GM12878 (cell line): ENCODE data around the gene ARFGAP3. TPM values are rescaled to one million over a fixed set of nuclear protein-coding genes. Genes with fewer than 3 reads are reported as not detected.

Source experiments
- ATAC-seq: fragments of 200-7000 bp; cut with Tn5 transposase; 3 replicates; pipeline ENCODE4 v1.9.1; 2020; ENCODE audit warnings: mild to moderate bottlenecking, moderate library complexity
- BruUV-seq: library from RNA; stranded (reverse); fragments of 400-500 nt; replicated peaks from 2 replicates; lab custom pipeline; 2021; lab: Mats Ljungman, UMichigan
- CTCF ChIA-PET: fragments of 300-600 bp; sonication (Branson Sonifier 250); formaldehyde crosslinking; extraction: SDS; loops from one replicate; lab custom pipeline; 2021; ENCODE audit warnings: inconsistent platforms; lab: Yijun Ruan, JAX
- POLR2A ChIA-PET: fragments of 350-600 bp; formaldehyde crosslinking; extraction: SDS; loops from one replicate; lab custom pipeline; 2021; ENCODE audit warnings: inconsistent platforms; lab: Charles Lee
- RAD21 ChIA-PET: fragments of 300-600 bp; sonication (Branson Sonifier 250); formaldehyde crosslinking; loops from one replicate; lab custom pipeline; 2023; ENCODE audit warnings: antibody characterized with exemption; ENCODE audit not compliant: unreplicated experiment; lab: Charles Lee
- SMC1A ChIA-PET: fragments of 300-600 bp; sonication (Branson Sonifier 250); formaldehyde crosslinking; loops from one replicate; lab custom pipeline; 2023; ENCODE audit not compliant: unreplicated experiment, uncharacterized antibody; lab: Charles Lee
- DNase-seq: peaks from one replicate; pipeline ENCODE4 v3.0.0-alpha.2; 2011; ENCODE audit warnings: low read depth, low spot score
- FAIRE-seq: peaks from 3 replicates; lab custom pipeline; 2011; peaks lifted over from hg19 to GRCh38; lab: Jason Lieb, UNC
- H2AFZ ChIP-seq: 2 replicates; pipeline ENCODE4 v1.6.0; 2011; ENCODE audit warnings: low read depth, low read length, control low read depth; ENCODE audit not compliant: control insufficient read depth
- H3K27ac ChIP-seq: 2 replicates; pipeline ENCODE4 v1.5.1; 2011; ENCODE audit warnings: control low read depth; ENCODE audit not compliant: control insufficient read depth, insufficient read depth
- H3K27me3 ChIP-seq, 2 experiments: replicated peaks in 1 of 2; 2 replicates each; pipeline versions ENCODE4 v1.6.0 to v1.6.1; 2011; ENCODE audit warnings: low read length in 1 of 2; ENCODE audit not compliant: control insufficient read depth in 2 of 2, insufficient read depth in 2 of 2
- H3K36me3 ChIP-seq, 2 experiments: 2 replicates each; pipeline ENCODE4 v1.5.1; 2011; ENCODE audit warnings: low read length in 1 of 2; ENCODE audit not compliant: control insufficient read depth in 2 of 2, insufficient read depth in 2 of 2
- H3K4me1 ChIP-seq: 2 replicates; pipeline ENCODE4 v1.6.1; 2011; ENCODE audit warnings: mild to moderate bottlenecking, low read length, moderate library complexity, mixed read lengths; ENCODE audit not compliant: control insufficient read depth, insufficient read depth
- H3K4me2 ChIP-seq: 2 replicates; pipeline ENCODE4 v1.6.0; 2011; ENCODE audit warnings: control low read depth; ENCODE audit not compliant: control insufficient read depth, insufficient read depth
- H3K4me3 ChIP-seq: fragments of 200-600 bp; sonication (generic); 2 replicates; pipeline ENCODE4 v1.5.1; 2016
- H3K79me2 ChIP-seq: 2 replicates; pipeline ENCODE4 v1.6.0; 2011; ENCODE audit warnings: low read length; ENCODE audit not compliant: control insufficient read depth, insufficient read depth
- H3K9ac ChIP-seq: 2 replicates; pipeline ENCODE4 v1.8.0; 2011; ENCODE audit warnings: low read length, control low read depth, mixed read lengths; ENCODE audit not compliant: control insufficient read depth, insufficient read depth
- H3K9me3 ChIP-seq: replicated peaks from 3 replicates; pipeline ENCODE4 v1.5.1; 2011; ENCODE audit warnings: mild to moderate bottlenecking, low read length; ENCODE audit not compliant: control insufficient read depth, insufficient read depth
- H4K20me1 ChIP-seq: 2 replicates; pipeline ENCODE4 v1.6.0; 2011; ENCODE audit not compliant: control insufficient read depth, insufficient read depth
- CEBPB ChIP-seq, 2 experiments: fragments of 150-350 bp in 1 of 2; IDR thresholded peaks; 2 replicates each; pipeline ENCODE4 v1.6.1; 2012 to 2014; ENCODE audit warnings: low read depth in 2 of 2, low read length in 2 of 2, borderline replicate concordance in 1 of 2, inconsistent platforms in 1 of 2
- CREM ChIP-seq: IDR thresholded peaks from 2 replicates; pipeline ENCODE4 v1.6.1; 2014; ENCODE audit warnings: antibody characterized with exemption, low read depth
- ETV6 ChIP-seq, 2 experiments: fragments of 450-650 bp in 1 of 2; IDR thresholded peaks in 1 of 2; conservative IDR thresholded peaks in 1 of 2; 2 replicates each; pipeline ENCODE4 v1.6.1; 2014; ENCODE audit warnings: antibody characterized with exemption in 1 of 2, borderline replicate concordance in 1 of 2, low read depth in 1 of 2, mild to moderate bottlenecking in 1 of 2, moderate library complexity in 1 of 2
- FOXM1 ChIP-seq: IDR thresholded peaks from 2 replicates; pipeline ENCODE4 v1.6.1; 2012; ENCODE audit warnings: low read depth, mild to moderate bottlenecking, inconsistent platforms, low read length, moderate library complexity
- HCFC1 ChIP-seq: fragments of 150-350 bp; IDR thresholded peaks from 2 replicates; pipeline ENCODE4 v1.6.1; 2014; ENCODE audit warnings: low read length
- JUND ChIP-seq: IDR thresholded peaks from 2 replicates; pipeline ENCODE4 v1.6.1; 2012; ENCODE audit warnings: low read depth, mild to moderate bottlenecking, low read length, improper control_type of control experiment, moderate library complexity
- PAX5 ChIP-seq: IDR thresholded peaks from 2 replicates; pipeline ENCODE4 v1.6.1; 2011; ENCODE audit warnings: low read depth, low read length, borderline replicate concordance
- SIN3A ChIP-seq: IDR thresholded peaks from 2 replicates; pipeline ENCODE4 v1.6.1; 2012; ENCODE audit warnings: low read depth, low read length, improper control_type of control experiment
- SREBF2 ChIP-seq: IDR thresholded peaks from 2 replicates; pipeline ENCODE4 v1.6.1; 2012; ENCODE audit warnings: mild to moderate bottlenecking, low read length
- WRNIP1 ChIP-seq: IDR thresholded peaks from 2 replicates; pipeline ENCODE4 v1.6.1; 2011; ENCODE audit warnings: low read depth, low read length, improper control_type of control experiment, borderline replicate concordance
- ZNF217 ChIP-seq: fragments of 450-650 bp; IDR thresholded peaks from 2 replicates; pipeline ENCODE4 v1.6.1; 2017; ENCODE audit warnings: antibody characterized with exemption, mild to moderate bottlenecking
- ZSCAN29 ChIP-seq: fragments of 450-650 bp; IDR thresholded peaks from 2 replicates; pipeline ENCODE4 v1.6.1; 2017; ENCODE audit warnings: mild to moderate bottlenecking, moderate library complexity
- WGBS: methylation state at CpG from one replicate; pipeline ENCODE4 v1.1.6; 2016; ENCODE audit warnings: low lambda C conversion rate; ENCODE audit not compliant: insufficient replicate concordance, insufficient coverage; ENCODE audit errors: missing lambda C conversion rate; 5-methylcytosine and 5-hydroxymethylcytosine counted together
- in situ Hi-C: fragments of 300-500 bp; cut with MboI; formaldehyde crosslinking; loops from 9 replicates; pipeline ENCODE4 v1.14.3; 2018; ENCODE audit warnings: mixed read lengths
- intact Hi-C: fragments of 100-400 bp; cut with micrococcal nuclease; formaldehyde crosslinking; loops from one replicate; pipeline ENCODE4 v1.14.2; 2022; ENCODE audit not compliant: unreplicated experiment
- polyA plus RNA-seq, 11 experiments: library from polyadenylated mRNA; depleted of rRNA in 4 of 11; unstranded in 6 of 11; stranded (reverse) in 5 of 11; fragments of >200 nt; fragmentation: Nextera tagmentation in 4 of 11; fragmentation: Illumina TruSeq in 1 of 11; extraction: Ambion mirVana in 4 of 11; extraction: Trizol in 1 of 11; gene quantifications; 1 replicate in 1 of 11; 2 replicates in 10 of 11; pipeline versions ENCODE4 v1.2.1 to v1.2.3, GENCODE V29; 2011 to 2016; ENCODE audit warnings: inconsistent platforms in 2 of 11, missing spikeins in 2 of 11, low read depth in 1 of 11
- total RNA-seq, 4 experiments: library from RNA; depleted of rRNA in 3 of 4; stranded (reverse); fragments of >200 nt in 3 of 4; fragmentation: Illumina TruSeq in 1 of 4; extraction: Trizol in 1 of 4; gene quantifications; 2 replicates each; pipeline versions ENCODE4 v1.2.1 to v1.2.3, GENCODE V29; 2013 to 2021
- TF ChIP-seq, protein P1 (sequence below): fragments of 450-650 bp; IDR thresholded peaks from 2 replicates; pipeline ENCODE4 v1.6.1; 2016; ENCODE audit warnings: mild to moderate bottlenecking
- TF ChIP-seq, protein P2 (sequence below): fragments of 450-650 bp; formaldehyde crosslinking; IDR thresholded peaks from 2 replicates; pipeline ENCODE4 v1.5.0; 2022; ENCODE audit warnings: mild to moderate bottlenecking, missing genetic modification characterization
- TF ChIP-seq, protein P3 (sequence below): IDR thresholded peaks from 2 replicates; pipeline ENCODE4 v1.6.1; 2011; ENCODE audit warnings: borderline replicate concordance, low read depth, mild to moderate bottlenecking, moderate library complexity, mixed read lengths, low read length; ENCODE audit not compliant: insufficient read depth; ENCODE audit errors: extremely low read length
- TF ChIP-seq, protein P4 (sequence below): IDR thresholded peaks from 2 replicates; pipeline ENCODE4 v1.6.1; 2011; ENCODE audit warnings: low read depth, mild to moderate bottlenecking, low read length, moderate library complexity, borderline replicate concordance; ENCODE audit errors: extremely low read depth

ARFGAP3 gene
- total and polyA plus RNA-seq, 10 of the 15 experiments (the other 5 are each of a cell fraction or from before 2014, with no cell fraction given) = 29.7 to 50.8 (median 39.5) TPM

DNA sequence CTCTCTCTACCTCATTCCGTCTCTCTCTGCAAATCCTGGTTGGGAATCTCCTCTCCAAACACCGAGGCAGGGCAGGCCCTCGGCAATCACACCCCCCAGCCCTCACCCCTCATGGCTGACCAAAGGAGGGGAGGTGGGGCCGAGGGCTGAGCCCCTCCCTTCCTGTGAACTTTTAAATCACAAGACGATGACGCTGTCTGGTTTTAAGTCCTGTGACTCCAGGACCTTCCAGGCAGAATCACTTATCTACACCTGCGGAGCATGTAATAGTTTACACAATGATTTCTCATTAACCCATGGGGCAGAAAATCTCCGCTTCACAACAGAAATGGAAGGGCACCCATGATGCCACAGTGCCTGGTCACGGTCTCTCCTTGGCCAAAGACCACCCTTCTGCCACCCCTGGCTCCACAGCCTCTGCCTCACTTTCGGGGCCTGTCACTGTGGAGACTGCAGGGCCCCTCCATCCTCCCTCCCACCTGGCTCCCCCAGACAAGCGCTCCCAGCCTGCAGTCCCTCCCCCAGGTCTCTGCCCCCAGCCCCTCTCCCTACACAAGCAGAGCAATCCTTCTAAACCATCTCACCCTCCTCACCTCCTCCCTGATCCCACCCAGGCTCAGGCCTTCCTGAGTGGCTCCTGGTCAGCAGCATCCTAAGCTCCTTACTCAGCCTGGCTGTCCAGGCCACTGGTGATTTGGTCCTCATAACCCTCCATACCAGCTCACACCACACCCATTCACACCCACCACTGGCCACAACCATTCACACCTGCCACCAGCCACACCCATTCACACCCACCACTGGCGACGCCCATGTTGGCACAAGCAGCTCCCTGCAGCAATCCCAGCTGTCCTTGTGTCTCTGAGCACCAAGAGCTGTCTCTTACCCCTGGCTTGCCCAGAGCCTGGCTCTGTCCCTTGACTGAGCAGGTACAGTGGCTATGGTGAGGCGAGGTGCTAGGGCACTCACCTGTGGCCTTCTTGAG, 30.7 kb upstream of the ARFGAP3 start:
- Histone ChIP-seq H3K4me1 (peaks cover 45% of the 10 kb centered on the region), H3K9ac (no peak overlapping the region), H3K4me2 (no peak overlapping the region), H3K4me3 (no peak overlapping the region), H3K79me2 (peaks cover 23% of the 10 kb centered on the region), H3K9me3 (no peaks in the 10 kb centered on the region), H3K27ac (no peak overlapping the region), H4K20me1 (no peaks in the 10 kb centered on the region), H3K27me3 (no peaks in the 10 kb centered on the region), H2AFZ (no peak overlapping the region), H3K36me3 (peaks cover 28 to 30% of the 10 kb centered on the region in 2 experiments)
- WGBS = 87% methylated on average over 14 of the region's 14 CpGs
- no peak for ATAC-seq
- ChIA-PET RAD21 (interaction anchor here (0.6 to 1.5 kb wide), 2 partner anchors 20 to 44 kb away, joined by 3 to 6 read pairs; no protein-coding TSS in a partner anchor), POLR2A (interaction anchor here (0.5 to 1.2 kb wide), 2 partner anchors 33 to 41 kb away, joined by 3 to 4 read pairs; no protein-coding TSS in a partner anchor), SMC1A (interaction anchor here (0.8 to 3.5 kb wide), 4 partner anchors 10 to 46 kb away, joined by 3 to 18 read pairs (median 10); no protein-coding TSS in a partner anchor), CTCF (interaction anchor here (0.8 kb wide), 1 partner anchor 135 kb away, joined by 3 read pairs; no protein-coding TSS in a partner anchor)
- in situ Hi-C loops (no loop called here), intact Hi-C loops (loop anchor here (2.0 kb wide), 1 partner anchor 45 kb away; no protein-coding TSS in a partner anchor)
- TSS peak; percentile 31 for BruUV-seq
- DNase-seq = no peak
- FAIRE-seq = no peak
- TF ChIP-seq ETV6 (conservative IDR thresholded peaks at IDR 0.05 in 1 of 2, IDR thresholded peaks at IDR 0.05 in 1 of 2; ENCODE audit: borderline replicate concordance in 1 of 2, low read depth in 1 of 2) = no peak
- TF ChIP-seq CEBPB (IDR thresholded peaks at IDR 0.05; ENCODE audit: borderline replicate concordance in 1 of 2, low read depth in 2 of 2, low read length in 2 of 2) = no peak
- TF ChIP-seq, protein P1, sequence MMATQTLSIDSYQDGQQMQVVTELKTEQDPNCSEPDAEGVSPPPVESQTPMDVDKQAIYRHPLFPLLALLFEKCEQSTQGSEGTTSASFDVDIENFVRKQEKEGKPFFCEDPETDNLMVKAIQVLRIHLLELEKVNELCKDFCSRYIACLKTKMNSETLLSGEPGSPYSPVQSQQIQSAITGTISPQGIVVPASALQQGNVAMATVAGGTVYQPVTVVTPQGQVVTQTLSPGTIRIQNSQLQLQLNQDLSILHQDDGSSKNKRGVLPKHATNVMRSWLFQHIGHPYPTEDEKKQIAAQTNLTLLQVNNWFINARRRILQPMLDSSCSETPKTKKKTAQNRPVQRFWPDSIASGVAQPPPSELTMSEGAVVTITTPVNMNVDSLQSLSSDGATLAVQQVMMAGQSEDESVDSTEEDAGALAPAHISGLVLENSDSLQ = no peak
- no peak for TF ChIP-seq JUND
- TF ChIP-seq, protein P2, sequence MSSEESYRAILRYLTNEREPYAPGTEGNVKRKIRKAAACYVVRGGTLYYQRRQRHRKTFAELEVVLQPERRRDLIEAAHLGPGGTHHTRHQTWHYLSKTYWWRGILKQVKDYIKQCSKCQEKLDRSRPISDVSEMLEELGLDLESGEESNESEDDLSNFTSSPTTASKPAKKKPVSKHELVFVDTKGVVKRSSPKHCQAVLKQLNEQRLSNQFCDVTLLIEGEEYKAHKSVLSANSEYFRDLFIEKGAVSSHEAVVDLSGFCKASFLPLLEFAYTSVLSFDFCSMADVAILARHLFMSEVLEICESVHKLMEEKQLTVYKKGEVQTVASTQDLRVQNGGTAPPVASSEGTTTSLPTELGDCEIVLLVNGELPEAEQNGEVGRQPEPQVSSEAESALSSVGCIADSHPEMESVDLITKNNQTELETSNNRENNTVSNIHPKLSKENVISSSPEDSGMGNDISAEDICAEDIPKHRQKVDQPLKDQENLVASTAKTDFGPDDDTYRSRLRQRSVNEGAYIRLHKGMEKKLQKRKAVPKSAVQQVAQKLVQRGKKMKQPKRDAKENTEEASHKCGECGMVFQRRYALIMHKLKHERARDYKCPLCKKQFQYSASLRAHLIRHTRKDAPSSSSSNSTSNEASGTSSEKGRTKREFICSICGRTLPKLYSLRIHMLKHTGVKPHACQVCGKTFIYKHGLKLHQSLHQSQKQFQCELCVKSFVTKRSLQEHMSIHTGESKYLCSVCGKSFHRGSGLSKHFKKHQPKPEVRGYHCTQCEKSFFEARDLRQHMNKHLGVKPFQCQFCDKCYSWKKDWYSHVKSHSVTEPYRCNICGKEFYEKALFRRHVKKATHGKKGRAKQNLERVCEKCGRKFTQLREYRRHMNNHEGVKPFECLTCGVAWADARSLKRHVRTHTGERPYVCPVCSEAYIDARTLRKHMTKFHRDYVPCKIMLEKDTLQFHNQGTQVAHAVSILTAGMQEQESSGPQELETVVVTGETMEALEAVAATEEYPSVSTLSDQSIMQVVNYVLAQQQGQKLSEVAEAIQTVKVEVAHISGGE = no peak
- no peak for TF ChIP-seq ZNF217
- no peak for TF ChIP-seq ZSCAN29
- TF ChIP-seq HCFC1 = no peak
- TF ChIP-seq FOXM1 = no peak
- TF ChIP-seq CREM = no peak
- no peak for TF ChIP-seq SREBF2
- TF ChIP-seq, protein P3, sequence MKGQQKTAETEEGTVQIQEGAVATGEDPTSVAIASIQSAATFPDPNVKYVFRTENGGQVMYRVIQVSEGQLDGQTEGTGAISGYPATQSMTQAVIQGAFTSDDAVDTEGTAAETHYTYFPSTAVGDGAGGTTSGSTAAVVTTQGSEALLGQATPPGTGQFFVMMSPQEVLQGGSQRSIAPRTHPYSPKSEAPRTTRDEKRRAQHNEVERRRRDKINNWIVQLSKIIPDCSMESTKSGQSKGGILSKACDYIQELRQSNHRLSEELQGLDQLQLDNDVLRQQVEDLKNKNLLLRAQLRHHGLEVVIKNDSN = no peak
- TF ChIP-seq PAX5 = no peak
- TF ChIP-seq WRNIP1 = no peak
- no peak for TF ChIP-seq SIN3A
- TF ChIP-seq, protein P4, sequence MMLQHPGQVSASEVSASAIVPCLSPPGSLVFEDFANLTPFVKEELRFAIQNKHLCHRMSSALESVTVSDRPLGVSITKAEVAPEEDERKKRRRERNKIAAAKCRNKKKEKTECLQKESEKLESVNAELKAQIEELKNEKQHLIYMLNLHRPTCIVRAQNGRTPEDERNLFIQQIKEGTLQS = no peak
